T-helper 17 cell (primary cell): ENCODE results near the gene PJVK. TPM values are rescaled to one million over a fixed set of nuclear protein-coding genes. Genes with fewer than 3 reads are reported as not detected.
A peak's percentile ranks its signal among the peaks of the same experiment; 100 is the strongest.
"Not testable (repeated sequence)": the region's sequence is repeated elsewhere in the genome, so short reads cannot be mapped to it uniquely, and the experiment has no call there.

Source experiments
- ATAC-seq: fragments of 150-1000 bp; cut with Tn5 transposase; 2 replicates; pipeline ENCODE4 v1.10.0; 2021; ENCODE audit warnings: mild to moderate bottlenecking, moderate library complexity
- DNase-seq, 3 donors: peaks; one replicate each; pipeline versions ENCODE4 v3.0.0 to v3.0.0-alpha.2; 2020 to 2021
- H3K9me3 ChIP-seq: one replicate; pipeline ENCODE4 v1.7.0; 2013; ENCODE audit warnings: low read length, mild to moderate bottlenecking; ENCODE audit not compliant: control insufficient read depth, poor library complexity, severe bottlenecking
- H3K27ac Mint-ChIP-seq: one replicate; pipeline ENCODE4 v1.8.0; 2022; ENCODE audit warnings: mild to moderate bottlenecking, moderate library complexity, mixed read lengths
- H3K27me3 Mint-ChIP-seq: one replicate; pipeline ENCODE4 v1.8.0; 2022; ENCODE audit warnings: mixed read lengths
- H3K36me3 Mint-ChIP-seq: one replicate; pipeline ENCODE4 v1.8.0; 2022; ENCODE audit warnings: low read depth, mixed read lengths
- H3K4me1 Mint-ChIP-seq: one replicate; pipeline ENCODE4 v1.8.0; 2022; ENCODE audit warnings: mild to moderate bottlenecking, mixed read lengths
- H3K4me3 Mint-ChIP-seq: one replicate; pipeline ENCODE4 v1.8.0; 2022; ENCODE audit warnings: mild to moderate bottlenecking, moderate library complexity, mixed read lengths
- total RNA-seq, 4 donors: library from RNA in 2 of 4; stranded (reverse) in 2 of 4; gene quantifications; one replicate each; pipeline ENCODE4 v1.2.3 and lab custom pipeline; 2022 to 2026

PJVK gene
- total RNA-seq, 2 donors from 2014 or later: 3.8 to 6.1 TPM

GRCh38 chr2:178450524-178450773 lies 729 bp upstream of the PJVK start:
- peak; percentile 72 for ATAC-seq
- Mint-ChIP-seq H3K4me3 (peak overlapping the region; percentile 93), H3K27me3 (no peaks in the 10 kb centered on the region), H3K4me1 (peaks cover 25% of the 10 kb centered on the region), H3K27ac (peak overlapping the region; percentile 92), H3K36me3 (peaks cover 3% of the 10 kb centered on the region)
- no peaks in the 10 kb centered on the region for H3K9me3 ChIP-seq
- peak in 2 of 3 donors; percentile 77 to 83 for DNase-seq

GRCh38 chr2:178452334-178452733 lies 1.2 kb downstream of the PJVK start:
- Mint-ChIP-seq H3K4me3 (peak overlapping the region; percentile 39), H3K4me1 (peaks cover 25% of the 10 kb centered on the region), H3K27ac (no peak overlapping the region), H3K36me3 (peaks cover 3% of the 10 kb centered on the region), H3K27me3 (no peaks in the 10 kb centered on the region)
- DNase-seq: no peak
- H3K9me3 ChIP-seq: no peaks in the 10 kb centered on the region
- ATAC-seq: no peak

DNA sequence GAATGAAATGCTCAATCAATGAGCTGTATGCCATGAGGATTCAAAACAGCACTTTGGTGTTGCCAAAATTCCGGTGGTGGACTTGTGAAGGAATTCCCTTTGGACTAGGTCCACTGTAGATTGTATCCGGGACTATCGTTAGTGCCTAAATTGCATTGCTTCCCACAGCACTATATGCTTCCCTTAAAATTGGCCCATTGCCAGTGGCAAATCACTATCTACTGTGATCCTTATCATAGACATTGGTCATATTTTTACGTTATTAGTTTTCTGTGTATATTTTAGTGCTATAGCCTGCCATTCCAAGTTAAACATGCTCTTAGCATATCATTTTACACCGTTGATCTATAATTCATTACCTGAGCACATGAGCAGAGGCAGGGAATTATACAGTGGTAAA lies 1.7 kb downstream of the PJVK start:
- no peak for DNase-seq
- no peaks in the 10 kb centered on the region for H3K27me3 Mint-ChIP-seq
- peaks cover 3% of the 10 kb centered on the region for H3K36me3 Mint-ChIP-seq
- H3K4me1 Mint-ChIP-seq: peaks cover 24% of the 10 kb centered on the region
- no peak overlapping the region for H3K27ac Mint-ChIP-seq
- H3K9me3 ChIP-seq: no peaks in the 10 kb centered on the region
- ATAC-seq: no peak
- no peak overlapping the region for H3K4me3 Mint-ChIP-seq

DNA sequence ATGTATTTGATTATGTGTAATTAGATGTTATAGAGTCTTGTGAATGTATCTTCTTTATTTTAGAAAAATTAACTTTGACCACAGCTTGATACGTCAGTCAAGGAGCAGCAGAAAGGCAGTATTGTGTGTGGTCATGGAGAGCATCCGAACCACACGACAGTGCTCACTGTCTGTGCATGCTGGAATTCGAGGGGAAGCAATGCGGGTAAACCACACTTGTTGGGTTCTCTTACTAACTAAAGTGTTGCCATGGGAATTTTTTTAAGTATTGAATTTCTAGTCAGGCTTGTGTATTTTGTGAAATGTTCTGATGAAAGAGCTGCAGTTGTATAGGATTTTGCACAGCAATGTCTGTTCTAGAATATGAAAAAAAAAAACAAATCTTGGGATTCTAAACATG lies 4.8 kb downstream of the PJVK start:
- no peak overlapping the region for H3K27ac Mint-ChIP-seq

GRCh38 chr2:178457390-178457886 lies 6.3 kb downstream of the PJVK start:
- no peaks in the 10 kb centered on the region for H3K4me1 Mint-ChIP-seq
- H3K36me3 Mint-ChIP-seq: no peaks in the 10 kb centered on the region
- no peak for DNase-seq
- no peaks in the 10 kb centered on the region for H3K9me3 ChIP-seq
- H3K4me3 Mint-ChIP-seq: no peak overlapping the region
- no peak for ATAC-seq
- no peaks in the 10 kb centered on the region for H3K27me3 Mint-ChIP-seq
- H3K27ac Mint-ChIP-seq: no peak overlapping the region

More for the DNA sequence above, 4.8 kb downstream of the PJVK start:
- Mint-ChIP-seq H3K4me3 (no peak overlapping the region), H3K27me3 (no peaks in the 10 kb centered on the region), H3K4me1 (peaks cover 6% of the 10 kb centered on the region), H3K36me3 (no peaks in the 10 kb centered on the region)
- no peak for DNase-seq
- no peaks in the 10 kb centered on the region for H3K9me3 ChIP-seq
- no peak for ATAC-seq

DNA sequence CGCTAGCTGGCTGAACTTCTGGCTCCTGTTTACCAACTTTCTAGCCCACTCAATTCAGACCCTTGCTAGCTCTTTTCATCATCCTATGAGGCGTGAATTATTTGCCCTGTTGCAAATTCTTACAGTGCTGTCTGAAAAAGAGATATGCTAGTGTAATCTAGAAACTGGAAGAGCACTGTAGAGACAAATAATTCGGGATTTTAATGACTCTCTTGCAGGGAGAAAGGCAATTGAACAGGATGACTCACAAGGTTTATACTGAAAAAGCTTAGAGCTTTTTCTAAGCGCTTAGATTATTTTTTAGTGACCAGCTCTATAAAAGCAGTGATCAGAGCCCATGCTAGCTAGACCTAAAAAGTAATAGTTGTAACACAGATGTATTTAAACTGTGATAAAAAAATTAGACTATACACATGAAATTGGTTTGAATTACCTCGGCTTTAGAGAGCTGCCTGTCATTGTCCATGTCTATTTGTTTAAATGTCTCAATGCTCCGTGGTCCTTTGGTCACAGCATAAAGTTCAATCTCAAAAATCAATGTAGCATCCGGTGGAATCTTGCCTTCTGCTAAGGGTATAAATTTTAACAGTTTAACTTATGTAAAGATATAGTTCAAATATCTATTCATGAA lies 18.2 kb downstream of the PJVK start:
- Mint-ChIP-seq H3K27ac (no peak overlapping the region), H3K36me3 (no peaks in the 10 kb centered on the region), H3K4me3 (no peak overlapping the region), H3K27me3 (no peaks in the 10 kb centered on the region), H3K4me1 (no peaks in the 10 kb centered on the region)
- ATAC-seq: no peak
- DNase-seq: no peak
- H3K9me3 ChIP-seq: no peaks in the 10 kb centered on the region

GRCh38 chr2:178471313-178471712 lies 20.1 kb downstream of the PJVK start:
- H3K27ac Mint-ChIP-seq, H3K9me3 ChIP-seq, H3K27me3 Mint-ChIP-seq, H3K4me3 Mint-ChIP-seq, H3K4me1 Mint-ChIP-seq, DNase-seq, H3K36me3 Mint-ChIP-seq, ATAC-seq: not testable (repeated sequence)

DNA sequence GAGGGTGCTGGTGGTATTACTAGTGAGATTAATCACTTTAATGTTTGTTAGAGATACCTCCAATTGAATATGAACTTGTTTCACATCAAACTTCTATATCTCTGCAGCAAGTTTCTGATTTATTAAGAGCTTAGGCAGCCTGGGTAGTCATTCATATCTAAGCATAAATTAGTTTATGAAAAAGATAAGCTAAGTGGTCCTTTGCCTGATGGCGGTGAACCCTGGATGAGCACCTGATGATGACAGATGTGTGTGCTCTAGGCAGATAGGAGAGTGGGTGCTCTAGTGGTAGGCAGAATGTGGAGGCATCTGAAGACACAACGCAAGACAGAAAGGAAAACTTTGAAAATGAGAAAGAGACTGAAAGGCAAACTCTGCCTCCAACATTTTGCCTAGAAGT lies 22.2 kb downstream of the PJVK start:
- no peak overlapping the region for H3K4me3 Mint-ChIP-seq

DNA sequence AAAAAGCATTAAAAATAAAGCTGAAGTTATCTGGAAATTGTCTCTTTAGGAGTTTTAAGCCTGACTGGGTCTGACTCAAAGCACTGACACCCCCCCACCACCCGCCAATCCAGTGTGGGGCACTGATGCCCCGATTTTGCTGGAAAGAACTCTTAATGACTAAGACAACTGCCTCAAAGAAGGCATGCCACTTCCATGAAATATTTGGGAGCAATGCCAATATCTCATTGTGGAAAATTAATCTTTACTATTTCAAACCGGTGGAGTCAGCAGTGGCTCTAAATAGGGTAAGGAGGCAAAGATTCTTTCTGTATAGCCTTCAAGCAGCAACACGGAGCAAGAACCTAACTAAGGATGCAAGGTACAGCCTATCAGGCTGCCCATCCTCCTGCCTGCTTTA lies 22.8 kb downstream of the PJVK start:
- Mint-ChIP-seq H3K4me3 (no peak overlapping the region), H3K27ac (no peak overlapping the region), H3K4me1 (peaks cover 8% of the 10 kb centered on the region), H3K36me3 (peaks cover 2% of the 10 kb centered on the region), H3K27me3 (no peaks in the 10 kb centered on the region)
- DNase-seq (no peak), ATAC-seq (no peak)
- H3K9me3 ChIP-seq: no peaks in the 10 kb centered on the region

More for the DNA sequence above, 22.2 kb downstream of the PJVK start:
- Mint-ChIP-seq H3K4me1 (peaks cover 4% of the 10 kb centered on the region), H3K27me3 (no peaks in the 10 kb centered on the region), H3K36me3 (no peaks in the 10 kb centered on the region), H3K27ac (no peak overlapping the region)
- DNase-seq: no peak
- no peak for ATAC-seq
- H3K9me3 ChIP-seq: no peaks in the 10 kb centered on the region

- H3K4me1 Mint-ChIP-seq: peaks cover 14% of the 10 kb centered on the region
- no peak for ATAC-seq
- DNase-seq: no peak
- peaks cover 2% of the 10 kb centered on the region for H3K36me3 Mint-ChIP-seq
- H3K4me3 Mint-ChIP-seq: peak overlapping the region; percentile 5
- H3K9me3 ChIP-seq: no peaks in the 10 kb centered on the region
- H3K27me3 Mint-ChIP-seq: no peaks in the 10 kb centered on the region
- no peak overlapping the region for H3K27ac Mint-ChIP-seq
Measured at GRCh38 chr2:178474560-178474959, 23.4 kb downstream of the PJVK start.

GRCh38 chr2:178476477-178476876 lies 25.3 kb downstream of the PJVK start:
- no peak overlapping the region for H3K4me3 Mint-ChIP-seq

GRCh38 chr2:178477443-178478129 lies 26.4 kb downstream of the PJVK start:
- DNase-seq (no peak), ATAC-seq (no peak)
- Mint-ChIP-seq H3K4me1 (peaks cover 28% of the 10 kb centered on the region), H3K4me3 (peak overlapping the region; percentile 99), H3K27me3 (no peaks in the 10 kb centered on the region), H3K36me3 (peaks cover 2% of the 10 kb centered on the region), H3K27ac (peak overlapping the region; percentile 99)
- no peaks in the 10 kb centered on the region for H3K9me3 ChIP-seq

More at GRCh38 chr2:178476477-178476876, 25.3 kb downstream of the PJVK start:
- Mint-ChIP-seq H3K36me3 (peaks cover 2% of the 10 kb centered on the region), H3K27me3 (no peaks in the 10 kb centered on the region), H3K4me1 (peaks cover 20% of the 10 kb centered on the region), H3K27ac (no peak overlapping the region)
- no peak for ATAC-seq
- DNase-seq: no peak
- no peaks in the 10 kb centered on the region for H3K9me3 ChIP-seq

DNA sequence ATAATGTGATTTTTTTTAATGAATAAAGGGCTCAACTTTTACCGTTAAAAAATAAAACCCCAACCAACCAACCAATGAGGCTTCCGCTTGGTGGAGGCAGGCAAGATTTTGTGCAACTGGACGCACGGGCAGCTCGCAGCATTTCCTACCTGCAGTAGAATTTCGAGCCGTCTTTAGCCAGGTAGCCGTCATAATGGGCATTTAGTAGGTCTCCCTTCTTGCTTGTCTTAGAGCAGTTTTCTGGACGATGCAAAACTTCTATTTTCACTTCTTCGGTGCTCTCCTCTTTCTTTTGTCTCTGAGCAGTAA lies 26.9 kb downstream of the PJVK start:
- Mint-ChIP-seq H3K27me3 (no peaks in the 10 kb centered on the region), H3K4me3 (peak overlapping the region; percentile 99), H3K4me1 (peaks cover 32% of the 10 kb centered on the region), H3K36me3 (peaks cover 2% of the 10 kb centered on the region), H3K27ac (peak overlapping the region; percentile 99)
- H3K9me3 ChIP-seq: no peaks in the 10 kb centered on the region
- DNase-seq: no peak
- ATAC-seq: no peak
